Fibroblast of the conjunctiva (primary cell): ENCODE data around the gene ZNF124.

Experiments
- DNase-seq: peaks from one replicate; pipeline ENCODE4 v3.0.0-alpha.2; 2010; ENCODE audit warnings: low read depth

Gene ZNF124

DNA sequence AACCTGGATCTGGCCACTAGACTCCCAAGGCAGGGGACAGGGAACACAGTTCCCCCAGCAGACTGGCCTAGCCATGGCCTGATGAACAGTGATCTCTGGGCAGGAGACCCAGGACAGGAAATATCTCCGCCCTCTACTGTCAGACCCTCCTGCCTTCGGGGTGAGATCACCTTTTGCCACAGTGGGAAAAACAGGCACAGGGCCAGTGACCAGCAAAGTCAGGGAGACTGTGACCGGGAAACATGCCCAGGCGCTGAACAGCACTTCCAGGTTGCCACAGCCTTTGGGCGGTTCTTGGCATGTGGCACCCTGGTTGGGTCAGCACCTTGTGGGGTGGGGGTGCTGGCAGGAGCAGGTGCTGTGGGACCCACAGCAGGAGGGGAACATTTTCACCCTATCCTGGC lies 58.7 kb downstream of the ZNF124 start:
- no peak for DNase-seq

- DNase-seq, result no peak
These were observed 59.4 kb downstream of the ZNF124 start for GRCh38 chr1:247112479-247112781.

GRCh38 chr1:247111700-247112478 lies 59.9 kb downstream of the ZNF124 start:
- DNase-seq, result peak; percentile 20

GRCh38 chr1:247111259-247111699 lies 60.5 kb downstream of the ZNF124 start:
- DNase-seq, result no peak

GRCh38 chr1:247110627-247111258 lies 61.1 kb downstream of the ZNF124 start:
- no peak for DNase-seq

DNA sequence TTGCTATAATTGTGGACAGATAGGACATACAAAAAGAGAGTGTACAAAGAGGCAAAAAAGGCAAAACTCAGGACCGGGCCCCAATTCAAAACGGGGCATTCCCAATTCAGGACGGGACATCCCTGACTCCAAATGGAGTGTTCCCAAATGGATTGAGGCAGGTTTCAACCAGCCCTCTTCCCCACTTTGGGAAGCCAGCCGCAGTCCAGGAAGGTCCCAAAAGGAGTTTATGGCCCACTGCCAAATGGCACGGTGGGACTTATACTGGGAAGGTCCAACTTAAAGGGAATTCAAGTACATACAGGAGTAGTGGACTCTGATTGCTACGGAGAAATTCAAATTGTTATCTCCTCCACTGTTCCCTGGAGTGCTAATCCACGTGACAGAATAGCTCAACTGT lies 64.1 kb downstream of the ZNF124 start:
- no peak for DNase-seq

GRCh38 chr1:247105966-247106365 lies 65.9 kb downstream of the ZNF124 start:
- DNase-seq, result no peak
